Germinal center (tissue), 1 donor: ENCODE data around the gene XPO4.

Experiments used
- DNase-seq: peaks from one replicate; pipeline ENCODE4 v3.0.0; 2012; ENCODE audit warnings: mixed read lengths, low spot score

XPO4 gene

GRCh38 chr13:20728579-20729311 is 173.8 kb downstream of the XPO4 start:
- no peak for DNase-seq

DNA sequence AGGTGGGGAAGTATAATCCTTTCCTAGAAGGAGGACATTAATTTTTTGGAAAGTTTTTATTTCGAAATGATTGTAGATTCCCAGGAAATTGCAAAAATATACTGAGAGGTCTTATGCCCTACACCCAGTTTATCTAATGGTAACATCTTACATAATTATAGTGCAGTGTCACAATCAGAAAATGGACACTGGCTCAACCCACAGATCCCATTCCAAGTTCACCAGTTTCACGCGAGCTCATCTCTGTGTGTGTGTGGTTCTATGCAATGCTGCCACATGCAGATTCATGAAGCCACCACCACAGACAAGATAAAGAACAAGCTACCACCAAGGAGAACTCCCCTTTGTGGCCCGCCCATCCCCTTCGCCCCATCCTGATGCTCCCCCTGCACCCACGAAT is 174.7 kb downstream of the XPO4 start:
- DNase-seq: no peak
